ENCODE data around the gene TSPOAP1. TPM values are rescaled to one million over a fixed set of nuclear protein-coding genes. Genes with fewer than 3 reads are reported as not detected.

Gene TSPOAP1
- total and polyA plus RNA-seq, 10 of the 15 experiments (the other 5 are each of a cell fraction or from before 2014, with no cell fraction given) = 0.58 to 16.4 (median 4.2) TPM; not detected in 1

GRCh38 chr17:58314706-58315015 is 13.9 kb downstream of the TSPOAP1 start:
- ChIA-PET CTCF (interaction anchor here (1.1 to 6.5 kb wide), 5 partner anchors 10 to 133 kb away, joined by 3 to 163 read pairs (median 3); no protein-coding TSS in a partner anchor), POLR2A (no interaction called here), RAD21 (ENCODE audit: unreplicated experiment) (interaction anchor here (1.5 to 10.9 kb wide), 3 partner anchors 28 to 118 kb away, joined by 3 to 227 read pairs (median 8); partner anchors contain the start of gene RNF43), SMC1A (ENCODE audit: uncharacterized antibody, unreplicated experiment) (interaction anchor here (1.0 to 12.9 kb wide), 6 partner anchors 12 to 307 kb away, joined by 3 to 249 read pairs (median 4); no protein-coding TSS in a partner anchor)
- H2AFZ ChIP-seq (ENCODE audit: control insufficient read depth, low read depth, low read length) = no peak overlapping the region
- intact Hi-C loops (cut with micrococcal nuclease; ENCODE audit: unreplicated experiment) (no loop called here), in situ Hi-C loops (cut with MboI) (loop anchor here (5.0 kb wide), 1 partner anchor 133 kb away; no protein-coding TSS in a partner anchor)
- no peak overlapping the region for H3K9ac ChIP-seq (ENCODE audit: control insufficient read depth, insufficient read depth, low read length)
- DNase-seq (ENCODE audit: low read depth, low spot score) (no peak), FAIRE-seq (no peak), ATAC-seq (no peak)
- H4K20me1 ChIP-seq (ENCODE audit: control insufficient read depth, insufficient read depth) = no peaks in the 10 kb centered on the region
- H3K4me2 ChIP-seq (ENCODE audit: control insufficient read depth, insufficient read depth) = no peak overlapping the region
- H3K9me3 ChIP-seq (replicated peaks; ENCODE audit: control insufficient read depth, insufficient read depth, low read length) = no peaks in the 10 kb centered on the region
- no TSS peak for BruUV-seq (replicated peaks)
- H3K4me1 ChIP-seq (ENCODE audit: control insufficient read depth, insufficient read depth, low read length) = peaks cover 7% of the 10 kb centered on the region
- 62% methylated on average over 6 of the region's 6 CpGs for WGBS (ENCODE audit: insufficient coverage, insufficient replicate concordance, low lambda C conversion rate, missing lambda C conversion rate)
- no peaks in the 10 kb centered on the region for H3K79me2 ChIP-seq (ENCODE audit: control insufficient read depth, insufficient read depth, low read length)
- H3K27me3 ChIP-seq (replicated peaks in 1 of 2; ENCODE audit: control insufficient read depth in 2 of 2, insufficient read depth in 2 of 2, low read length in 1 of 2) = no peaks in the 10 kb centered on the region
- H3K36me3 ChIP-seq (ENCODE audit: control insufficient read depth in 2 of 2, insufficient read depth in 2 of 2, low read length in 1 of 2) = 0 out of 4 replicates have a peak, but pooled peaks cover 0 to 1% of the 10 kb centered on the region in 2 experiments
- no peak overlapping the region for H3K4me3 ChIP-seq
- no peak overlapping the region for H3K27ac ChIP-seq (ENCODE audit: control insufficient read depth, insufficient read depth)
- no peak for TF ChIP-seq NFYA (IDR thresholded peaks at IDR 0.05; ENCODE audit: borderline replicate concordance, low read depth, low read length)
- no peak for TF ChIP-seq POLR2AphosphoS5 (IDR thresholded peaks at IDR 0.05; ENCODE audit: low read length)
- TF ChIP-seq WRNIP1 (IDR thresholded peaks at IDR 0.05; ENCODE audit: borderline replicate concordance, low read depth, low read length) = no peak
- TF ChIP-seq E2F8 (IDR thresholded peaks at IDR 0.05; ENCODE audit: low read depth, partially characterized antibody) = no peak
- TF ChIP-seq POU2F2 (IDR thresholded peaks at IDR 0.05; ENCODE audit: borderline replicate concordance, low read depth, low read length) = no peak
- TF ChIP-seq, protein P1, sequence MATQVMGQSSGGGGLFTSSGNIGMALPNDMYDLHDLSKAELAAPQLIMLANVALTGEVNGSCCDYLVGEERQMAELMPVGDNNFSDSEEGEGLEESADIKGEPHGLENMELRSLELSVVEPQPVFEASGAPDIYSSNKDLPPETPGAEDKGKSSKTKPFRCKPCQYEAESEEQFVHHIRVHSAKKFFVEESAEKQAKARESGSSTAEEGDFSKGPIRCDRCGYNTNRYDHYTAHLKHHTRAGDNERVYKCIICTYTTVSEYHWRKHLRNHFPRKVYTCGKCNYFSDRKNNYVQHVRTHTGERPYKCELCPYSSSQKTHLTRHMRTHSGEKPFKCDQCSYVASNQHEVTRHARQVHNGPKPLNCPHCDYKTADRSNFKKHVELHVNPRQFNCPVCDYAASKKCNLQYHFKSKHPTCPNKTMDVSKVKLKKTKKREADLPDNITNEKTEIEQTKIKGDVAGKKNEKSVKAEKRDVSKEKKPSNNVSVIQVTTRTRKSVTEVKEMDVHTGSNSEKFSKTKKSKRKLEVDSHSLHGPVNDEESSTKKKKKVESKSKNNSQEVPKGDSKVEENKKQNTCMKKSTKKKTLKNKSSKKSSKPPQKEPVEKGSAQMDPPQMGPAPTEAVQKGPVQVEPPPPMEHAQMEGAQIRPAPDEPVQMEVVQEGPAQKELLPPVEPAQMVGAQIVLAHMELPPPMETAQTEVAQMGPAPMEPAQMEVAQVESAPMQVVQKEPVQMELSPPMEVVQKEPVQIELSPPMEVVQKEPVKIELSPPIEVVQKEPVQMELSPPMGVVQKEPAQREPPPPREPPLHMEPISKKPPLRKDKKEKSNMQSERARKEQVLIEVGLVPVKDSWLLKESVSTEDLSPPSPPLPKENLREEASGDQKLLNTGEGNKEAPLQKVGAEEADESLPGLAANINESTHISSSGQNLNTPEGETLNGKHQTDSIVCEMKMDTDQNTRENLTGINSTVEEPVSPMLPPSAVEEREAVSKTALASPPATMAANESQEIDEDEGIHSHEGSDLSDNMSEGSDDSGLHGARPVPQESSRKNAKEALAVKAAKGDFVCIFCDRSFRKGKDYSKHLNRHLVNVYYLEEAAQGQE (IDR thresholded peaks at IDR 0.05; ENCODE audit: low read depth, low read length) = no peak
- no peak for TF ChIP-seq JUNB (IDR thresholded peaks at IDR 0.05)
- no peak for TF ChIP-seq EGR1 (IDR thresholded peaks at IDR 0.05; ENCODE audit: borderline replicate concordance in 1 of 2, low read depth in 2 of 2, low read length in 2 of 2)
- no peak for TF ChIP-seq SUPT20H (IDR thresholded peaks at IDR 0.05; ENCODE audit: borderline replicate concordance, control insufficient read depth, low read depth, low read length)
- TF ChIP-seq NKRF (conservative IDR thresholded peaks at IDR 0.05) = no peak
- no peak for TF ChIP-seq CHD1 (IDR thresholded peaks at IDR 0.05; ENCODE audit: low read depth, low read length)
- no peak for TF ChIP-seq MLLT1 (IDR thresholded peaks at IDR 0.05)

Measured in GM12878 (cell line).